ENCODE measurements around the gene DCUN1D1. TPM values are rescaled to one million over a fixed set of nuclear protein-coding genes. Genes with fewer than 3 reads are reported as not detected.

Gene DCUN1D1
- total and polyA plus RNA-seq, 2 of the 8 experiments (the other 6 are each of a cell fraction or from before 2014, with no cell fraction given): 6.8 to 70.3 TPM

GRCh38 chr3:183013856-183014255 is 33.5 kb upstream of the DCUN1D1 start (continued):
- no peak for TF ChIP-seq CHD7 (IDR thresholded peaks at IDR 0.05; ENCODE audit: insufficient replicate concordance, low read length)
